ENCODE measurements around the gene MAMLD1. TPM values are rescaled to one million over a fixed set of nuclear protein-coding genes. Genes with fewer than 3 reads are reported as not detected.

The MAMLD1 gene
- total and polyA plus RNA-seq, 11 donors = 1.2 to 3.0 (median 1.4) TPM

GRCh38 chrX:150316564-150316963 is 46.6 kb upstream of the MAMLD1 start:
- H3K36me3 ChIP-seq = no peaks in the 10 kb centered on the region
- H3K27me3 ChIP-seq = no peaks in the 10 kb centered on the region
- no peak overlapping the region for H3K4me3 ChIP-seq
- intact Hi-C loops (cut with DNase I) = no loop called here
- TF ChIP-seq POLR2A (IDR thresholded peaks at IDR 0.05) = no peak
- TF ChIP-seq CTCF (IDR thresholded peaks at IDR 0.05) = no peak
- no peak overlapping the region for H3K27ac ChIP-seq
- peak in 3 of 5 donors; percentile 21 to 51 (median 28) for DNase-seq
- no peaks in the 10 kb centered on the region for H3K9me3 ChIP-seq
- H3K4me1 ChIP-seq = no peaks in the 10 kb centered on the region
- WGBS, 4 donors = 15 to 31% (median 21%) methylated on average over 3 of the region's 3 CpGs
- ATAC-seq = peak in 3 of 4 donors; percentile 54 to 70 (median 67)

GRCh38 chrX:150323020-150323419 is 40.1 kb upstream of the MAMLD1 start:
- Histone ChIP-seq H3K36me3 (no peaks in the 10 kb centered on the region), H3K4me3 (no peak overlapping the region), H3K27ac (no peak overlapping the region), H3K27me3 (no peaks in the 10 kb centered on the region), H3K9me3 (no peaks in the 10 kb centered on the region), H3K4me1 (peaks cover 0 to 5% (median 0%) of the 10 kb centered on the region in 12 donors)
- ATAC-seq = no peak
- intact Hi-C loops (cut with DNase I) = no loop called here
- no peak for DNase-seq
- no peak for TF ChIP-seq POLR2A (IDR thresholded peaks at IDR 0.05)
- TF ChIP-seq CTCF (IDR thresholded peaks at IDR 0.05) = no peak

GRCh38 chrX:150324035-150324728 is 38.9 kb upstream of the MAMLD1 start:
- H3K4me1 ChIP-seq = peaks cover 0 to 5% (median 0%) of the 10 kb centered on the region in 12 donors
- ATAC-seq (peak in 3 of 4 donors; percentile 20 to 69 (median 48)), DNase-seq (no peak)
- no peak for TF ChIP-seq CTCF (IDR thresholded peaks at IDR 0.05)
- no peak for TF ChIP-seq POLR2A (IDR thresholded peaks at IDR 0.05)
- peaks cover 0 to 8% (median 0%) of the 10 kb centered on the region in 9 donors for H3K27me3 ChIP-seq
- intact Hi-C loops (cut with DNase I) = no loop called here
- H3K4me3 ChIP-seq = no peak overlapping the region
- H3K9me3 ChIP-seq = no peaks in the 10 kb centered on the region
- WGBS, 4 donors = 48 to 70% (median 66%) methylated on average over 4 of the region's 4 CpGs
- no peak overlapping the region for H3K27ac ChIP-seq
- H3K36me3 ChIP-seq = no peaks in the 10 kb centered on the region

GRCh38 chrX:150324919-150325318 is 38.2 kb upstream of the MAMLD1 start:
- Histone ChIP-seq H3K36me3 (no peaks in the 10 kb centered on the region), H3K27me3 (peaks cover 0 to 11% (median 0%) of the 10 kb centered on the region in 9 donors), H3K4me1 (peaks cover 0 to 5% (median 0%) of the 10 kb centered on the region in 12 donors), H3K4me3 (no peak overlapping the region), H3K9me3 (no peaks in the 10 kb centered on the region), H3K27ac (no peak overlapping the region)
- 86 to 92% (median 88%) methylated on average over 2 of the region's 2 CpGs for WGBS, 4 donors
- intact Hi-C loops (cut with DNase I) = no loop called here
- DNase-seq (no peak), ATAC-seq (no peak)
- TF ChIP-seq CTCF (IDR thresholded peaks at IDR 0.05) (no peak), POLR2A (IDR thresholded peaks at IDR 0.05) (no peak)
